CD14-positive monocyte (primary cell): ENCODE results near the gene ACOT11. TPM values are rescaled to one million over a fixed set of nuclear protein-coding genes. Genes with fewer than 3 reads are reported as not detected.
A peak's percentile ranks its signal among the peaks of the same experiment; 100 is the strongest.

Experiments used
- DNase-seq, 3 donors: peaks; one replicate each; pipeline ENCODE4 v3.0.0-alpha.2; 2011 to 2022
- H2AFZ ChIP-seq: 2 replicates; pipeline ENCODE4 v1.6.0; 2012; ENCODE audit warnings: mild to moderate bottlenecking, low read depth, low read length, inconsistent platforms; ENCODE audit not compliant: insufficient read depth, poor library complexity, severe bottlenecking
- H3K27ac ChIP-seq, 2 donors: 1 replicate in 1 of 2; 2 replicates in 1 of 2; pipeline ENCODE4 v1.5.1; 2012 to 2013; ENCODE audit warnings: low read length in 2 of 2, control low read depth in 1 of 2, inconsistent platforms in 1 of 2, low read depth in 1 of 2, mild to moderate bottlenecking in 1 of 2
- H3K27me3 ChIP-seq, 2 donors: one replicate each; pipeline versions ENCODE4 v1.6.0 to v1.6.1; 2011 to 2013; ENCODE audit warnings: low read length in 2 of 2; ENCODE audit not compliant: control insufficient read depth in 2 of 2, insufficient read depth in 2 of 2
- H3K36me3 ChIP-seq, 2 donors: replicated peaks in 1 of 2; 1 replicate in 1 of 2; 2 replicates in 1 of 2; pipeline versions ENCODE4 v1.5.1 to v1.6.1; 2012 to 2013; ENCODE audit warnings: low read length in 2 of 2, control low read depth in 1 of 2, inconsistent platforms in 1 of 2, mild to moderate bottlenecking in 1 of 2; ENCODE audit not compliant: insufficient read depth in 2 of 2, control insufficient read depth in 1 of 2
- H3K4me1 ChIP-seq, 2 donors: 1 replicate in 1 of 2; 2 replicates in 1 of 2; pipeline versions ENCODE4 v1.5.1 to v1.6.1; 2012 to 2013; ENCODE audit warnings: low read length in 2 of 2, control low read depth in 1 of 2, inconsistent platforms in 1 of 2, mild to moderate bottlenecking in 1 of 2, moderate library complexity in 1 of 2; ENCODE audit not compliant: insufficient read depth in 2 of 2, control insufficient read depth in 1 of 2
- H3K4me2 ChIP-seq: replicated peaks from 2 replicates; pipeline ENCODE3; 2012; ENCODE audit warnings: low read length, moderate library complexity, mild to moderate bottlenecking; ENCODE audit not compliant: poor library complexity, severe bottlenecking; ENCODE audit errors: extremely low read depth
- H3K4me3 ChIP-seq, 3 experiments: fragments of 200-600 bp in 1 of 3; sonication (generic) in 1 of 3; replicated peaks in 1 of 3; 1 replicate in 2 of 3; 2 replicates in 1 of 3; pipeline ENCODE4 v1.5.1; 2011 to 2013; ENCODE audit warnings: low read length in 3 of 3, mild to moderate bottlenecking in 3 of 3, control low read depth in 2 of 3, low read depth in 2 of 3, inconsistent platforms in 1 of 3, moderate library complexity in 1 of 3
- H3K79me2 ChIP-seq: 2 replicates; pipeline ENCODE4 v1.6.0; 2012; ENCODE audit warnings: mild to moderate bottlenecking, control low read depth, inconsistent platforms, low read length, moderate library complexity; ENCODE audit not compliant: insufficient read depth
- H3K9ac ChIP-seq: 2 replicates; pipeline ENCODE4 v1.6.0; 2017; ENCODE audit warnings: low read length, mild to moderate bottlenecking; ENCODE audit not compliant: insufficient read depth, poor library complexity, severe bottlenecking
- H3K9me3 ChIP-seq, 2 donors: replicated peaks in 1 of 2; 1 replicate in 1 of 2; 2 replicates in 1 of 2; pipeline versions ENCODE4 v1.5.1 to v1.6.1; 2012 to 2013; ENCODE audit warnings: low read length in 2 of 2, control low read depth in 1 of 2; ENCODE audit not compliant: control insufficient read depth in 1 of 2, insufficient read depth in 1 of 2
- H4K20me1 ChIP-seq: 2 replicates; pipeline ENCODE4 v1.6.0; 2012; ENCODE audit warnings: mild to moderate bottlenecking, low read length, control low read depth, moderate library complexity; ENCODE audit not compliant: insufficient read depth
- H3K27ac Mint-ChIP-seq, 7 donors: one replicate each; pipeline ENCODE4 v1.8.0; 2020; ENCODE audit warnings: mild to moderate bottlenecking in 7 of 7, mixed read lengths in 7 of 7, moderate library complexity in 6 of 7, inconsistent platforms in 2 of 7
- H3K27me3 Mint-ChIP-seq, 3 donors: one replicate each; pipeline ENCODE4 v1.8.0; 2021 to 2022; ENCODE audit warnings: low read depth in 3 of 3, mild to moderate bottlenecking in 3 of 3, mixed read lengths in 3 of 3, moderate library complexity in 3 of 3, inconsistent platforms in 1 of 3
- H3K36me3 Mint-ChIP-seq, 2 donors: one replicate each; pipeline ENCODE4 v1.8.0; 2020; ENCODE audit warnings: mixed read lengths in 2 of 2, inconsistent platforms in 1 of 2, mild to moderate bottlenecking in 1 of 2
- H3K4me1 Mint-ChIP-seq: one replicate; pipeline ENCODE4 v1.8.0; 2020; ENCODE audit warnings: mild to moderate bottlenecking, mixed read lengths
- H3K4me3 Mint-ChIP-seq, 2 donors: one replicate each; pipeline ENCODE4 v1.8.0; 2020; ENCODE audit warnings: mild to moderate bottlenecking in 2 of 2, mixed read lengths in 2 of 2, moderate library complexity in 1 of 2
- H3K9me3 Mint-ChIP-seq, 7 donors: one replicate each; pipeline ENCODE4 v1.8.0; 2020 to 2022; ENCODE audit warnings: mixed read lengths in 7 of 7, mild to moderate bottlenecking in 6 of 7, moderate library complexity in 6 of 7, inconsistent platforms in 2 of 7
- WGBS: methylation state at CpG from one replicate; pipeline ENCODE4 v1.1.5; 2013; ENCODE audit warnings: missing lambda C conversion rate; ENCODE audit not compliant: insufficient coverage; 5-methylcytosine and 5-hydroxymethylcytosine counted together
- intact Hi-C, 2 donors: fragments of 100-400 bp; cut with micrococcal nuclease; formaldehyde crosslinking; loops; one replicate each; pipeline versions ENCODE4 v1.15.0 to v1.15.1; 2023
- polyA plus RNA-seq, 3 donors: library from polyadenylated mRNA; depleted of rRNA in 1 of 3; unstranded in 2 of 3; stranded (reverse) in 1 of 3; fragments of 300-500 nt in 2 of 3; fragments of >200 nt in 1 of 3; fragmentation: Illumina TruSeq in 2 of 3; gene quantifications; 1 replicate in 2 of 3; 2 replicates in 1 of 3; pipeline ENCODE4 v1.2.3, GENCODE V29; 2012 to 2021
- TF ChIP-seq, protein P1 (sequence below): fragments of 200-600 bp; IDR thresholded peaks from one replicate; pipeline ENCODE4 v1.8.0; 2022; ENCODE audit warnings: antibody characterized with exemption, mild to moderate bottlenecking

Gene ACOT11
- polyA plus RNA-seq, 3 donors = 0.18 to 2.1 (median 0.79) TPM

DNA sequence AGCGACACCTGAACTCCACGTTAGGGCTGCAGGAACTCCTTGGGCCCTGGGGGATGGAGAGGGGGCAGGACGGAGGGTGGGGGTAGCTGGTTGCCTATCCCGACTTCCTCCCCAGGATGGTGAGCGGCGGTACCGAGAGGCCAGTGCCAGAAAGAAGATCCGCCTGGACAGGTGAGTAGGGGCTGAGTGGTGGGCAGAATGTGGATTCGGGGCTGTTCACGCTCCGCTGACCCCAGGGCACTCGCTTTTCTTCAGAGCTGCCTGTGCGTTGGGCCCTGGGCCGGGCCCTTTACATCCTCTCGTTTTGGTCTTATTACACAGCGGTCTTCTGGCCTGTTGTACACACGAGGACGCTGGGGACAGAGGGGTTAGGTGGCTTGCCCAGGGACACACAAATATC, 54.5 kb downstream of the ACOT11 start:
- H3K9me3 ChIP-seq = no peaks in the 10 kb centered on the region
- Mint-ChIP-seq H3K27me3 (no peaks in the 10 kb centered on the region), H3K36me3 (peaks cover 11 to 23% of the 10 kb centered on the region in 2 donors), H3K4me1 (peaks cover 2% of the 10 kb centered on the region), H3K27ac (peak overlapping the region in 1 of 7 donors; percentile 30), H3K4me3 (no peak overlapping the region), H3K9me3 (no peaks in the 10 kb centered on the region)
- H3K4me3 ChIP-seq = no peak overlapping the region
- H3K4me1 ChIP-seq = no peaks in the 10 kb centered on the region
- no peak overlapping the region for H3K9ac ChIP-seq
- H3K36me3 ChIP-seq = peaks cover 0 to 2% of the 10 kb centered on the region in 2 donors
- TF ChIP-seq, protein P1, sequence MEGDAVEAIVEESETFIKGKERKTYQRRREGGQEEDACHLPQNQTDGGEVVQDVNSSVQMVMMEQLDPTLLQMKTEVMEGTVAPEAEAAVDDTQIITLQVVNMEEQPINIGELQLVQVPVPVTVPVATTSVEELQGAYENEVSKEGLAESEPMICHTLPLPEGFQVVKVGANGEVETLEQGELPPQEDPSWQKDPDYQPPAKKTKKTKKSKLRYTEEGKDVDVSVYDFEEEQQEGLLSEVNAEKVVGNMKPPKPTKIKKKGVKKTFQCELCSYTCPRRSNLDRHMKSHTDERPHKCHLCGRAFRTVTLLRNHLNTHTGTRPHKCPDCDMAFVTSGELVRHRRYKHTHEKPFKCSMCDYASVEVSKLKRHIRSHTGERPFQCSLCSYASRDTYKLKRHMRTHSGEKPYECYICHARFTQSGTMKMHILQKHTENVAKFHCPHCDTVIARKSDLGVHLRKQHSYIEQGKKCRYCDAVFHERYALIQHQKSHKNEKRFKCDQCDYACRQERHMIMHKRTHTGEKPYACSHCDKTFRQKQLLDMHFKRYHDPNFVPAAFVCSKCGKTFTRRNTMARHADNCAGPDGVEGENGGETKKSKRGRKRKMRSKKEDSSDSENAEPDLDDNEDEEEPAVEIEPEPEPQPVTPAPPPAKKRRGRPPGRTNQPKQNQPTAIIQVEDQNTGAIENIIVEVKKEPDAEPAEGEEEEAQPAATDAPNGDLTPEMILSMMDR = no peak
- WGBS = 95% methylated on average over 17 of the region's 18 CpGs
- H3K4me2 ChIP-seq = no peak overlapping the region
- no peaks in the 10 kb centered on the region for H4K20me1 ChIP-seq
- DNase-seq = no peak
- intact Hi-C loops = no loop called here
- H3K27ac ChIP-seq = no peak overlapping the region
- no peaks in the 10 kb centered on the region for H3K27me3 ChIP-seq
- no peaks in the 10 kb centered on the region for H3K79me2 ChIP-seq
- H2AFZ ChIP-seq = no peak overlapping the region

DNA sequence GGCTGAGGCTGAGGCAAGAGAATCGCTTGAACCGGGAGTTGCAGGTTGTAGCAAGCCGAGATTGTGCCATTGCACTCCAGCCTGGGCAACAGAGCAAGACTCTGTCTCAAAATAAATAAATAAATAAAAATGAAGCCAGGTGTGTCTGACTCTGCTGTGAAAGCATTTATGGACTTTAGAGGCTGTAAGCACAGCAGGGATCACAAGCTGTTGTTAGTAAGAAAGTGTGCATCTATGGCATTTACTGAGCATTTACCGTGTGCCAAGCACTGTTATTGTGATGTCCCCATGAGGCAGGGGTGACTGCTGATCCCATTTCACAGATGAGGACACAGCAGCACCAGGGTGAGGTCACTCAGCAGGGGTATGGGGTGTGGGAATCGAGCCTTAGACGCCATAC, 55.2 kb downstream of the ACOT11 start:
- Histone ChIP-seq H3K27ac (no peak overlapping the region), H3K36me3 (peaks cover 0 to 2% of the 10 kb centered on the region in 2 donors), H4K20me1 (no peaks in the 10 kb centered on the region), H3K4me2 (no peak overlapping the region), H2AFZ (no peak overlapping the region), H3K9ac (no peak overlapping the region), H3K9me3 (no peaks in the 10 kb centered on the region), H3K4me3 (no peak overlapping the region), H3K4me1 (no peaks in the 10 kb centered on the region), H3K79me2 (no peaks in the 10 kb centered on the region), H3K27me3 (no peaks in the 10 kb centered on the region)
- no peak overlapping the region for H3K27ac Mint-ChIP-seq
- H3K4me1 Mint-ChIP-seq = peaks cover 2% of the 10 kb centered on the region
- no peak for DNase-seq
- H3K4me3 Mint-ChIP-seq = no peak overlapping the region
- TF ChIP-seq, protein P1 = no peak
- H3K36me3 Mint-ChIP-seq = peaks cover 10 to 27% of the 10 kb centered on the region in 2 donors
- H3K9me3 Mint-ChIP-seq = no peaks in the 10 kb centered on the region
- no peaks in the 10 kb centered on the region for H3K27me3 Mint-ChIP-seq
- intact Hi-C loops = no loop called here
- 100% methylated on average over 1 of the region's 6 CpGs for WGBS
